LNCaP clone FGC (cell line): Measurements from ENCODE around the gene DLG5.

ENCODE experiments used
- DNase-seq: peaks from one replicate; pipeline ENCODE4 v3.0.0-alpha.2; 2011; ENCODE audit warnings: low read depth
- H3K4me3 ChIP-seq: 2 replicates; pipeline ENCODE4 v1.5.1; 2011; ENCODE audit warnings: mild to moderate bottlenecking, low read depth, low read length, control low read depth
- CTCF ChIP-seq: IDR thresholded peaks from 2 replicates; pipeline ENCODE4 v1.5.1; 2012; ENCODE audit warnings: mild to moderate bottlenecking; ENCODE audit not compliant: control insufficient read depth, insufficient read depth; ENCODE audit errors: extremely low read depth

DLG5 gene

DNA sequence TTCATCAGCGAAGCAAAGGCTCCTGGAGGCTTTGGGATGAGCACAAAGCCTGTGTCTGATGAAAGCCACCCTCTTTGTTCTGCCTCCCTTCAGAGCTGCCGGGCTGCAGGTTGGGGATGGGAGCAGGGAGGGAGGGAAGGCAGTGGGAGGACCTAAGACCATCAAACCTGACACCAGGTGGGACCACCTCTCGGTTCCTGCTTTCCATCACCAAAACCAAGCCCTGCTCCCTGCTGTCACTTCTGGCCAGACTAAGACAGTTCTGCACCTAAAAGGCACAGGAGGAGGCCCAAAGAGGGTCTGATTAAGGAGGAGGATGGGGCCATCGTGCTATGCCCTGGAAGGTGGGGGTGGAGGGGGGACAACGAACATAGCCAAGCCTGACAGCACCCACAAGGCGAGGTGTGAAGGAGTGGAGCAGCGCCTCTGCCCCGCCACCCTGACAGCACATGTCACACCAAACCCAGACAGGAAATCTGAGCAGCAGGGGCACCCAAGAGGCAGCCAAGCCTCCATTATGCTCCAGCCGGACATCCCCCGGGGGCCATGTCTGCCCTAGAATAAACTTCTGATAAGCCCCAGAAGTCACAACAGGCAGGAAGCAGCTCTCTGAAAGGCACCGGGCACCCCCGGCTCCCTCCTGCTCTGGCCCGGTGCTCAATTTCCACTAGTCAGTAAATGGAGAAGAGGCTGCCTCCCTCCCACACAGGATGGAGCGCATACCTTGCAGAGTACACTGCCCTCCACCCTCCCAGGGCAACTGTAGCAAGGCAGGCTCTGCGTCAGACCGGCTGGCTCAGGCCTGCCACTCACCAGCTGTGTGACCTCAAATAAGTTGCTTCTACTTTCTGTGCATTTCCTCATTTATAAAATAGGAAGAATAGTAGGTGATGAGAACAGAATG is 48.9 kb downstream of the DLG5 start:
- H3K4me3 ChIP-seq, result no peak overlapping the region
- DNase-seq, result no peak
- TF ChIP-seq CTCF, result no peak

DNA sequence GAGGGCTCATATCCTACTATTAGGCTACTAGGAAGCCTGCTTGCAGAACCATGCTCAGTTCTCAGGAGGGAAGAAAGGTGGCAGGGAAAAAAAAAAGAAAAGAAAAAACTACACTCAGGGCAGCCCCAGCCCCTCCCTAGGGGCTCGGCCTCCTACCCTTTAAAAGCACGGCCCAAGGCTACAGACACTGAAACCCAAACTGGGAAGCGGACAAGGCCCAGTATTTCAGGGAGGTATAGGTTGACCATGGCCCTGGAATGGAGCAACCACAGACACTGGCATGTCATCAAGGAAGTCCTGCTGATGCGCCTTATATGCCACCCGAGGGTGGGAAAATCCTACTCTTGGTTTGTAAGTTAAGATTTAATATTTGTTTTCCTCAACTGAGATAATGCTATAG is 50.8 kb downstream of the DLG5 start:
- no peak for TF ChIP-seq CTCF
- DNase-seq, result no peak

GRCh38 chr10:77874872-77875271 is 51.7 kb downstream of the DLG5 start:
- no peak for TF ChIP-seq CTCF
- no peak for DNase-seq
- H3K4me3 ChIP-seq, result no peak overlapping the region

More for the DNA sequence above, 50.8 kb downstream of the DLG5 start:
- H3K4me3 ChIP-seq, result no peak overlapping the region

GRCh38 chr10:77873536-77874380 is 52.8 kb downstream of the DLG5 start:
- no peak overlapping the region for H3K4me3 ChIP-seq
- no peak for DNase-seq
- TF ChIP-seq CTCF, result no peak

GRCh38 chr10:77872947-77873535 is 53.5 kb downstream of the DLG5 start:
- TF ChIP-seq CTCF, result no peak
- no peak overlapping the region for H3K4me3 ChIP-seq
- no peak for DNase-seq

DNA sequence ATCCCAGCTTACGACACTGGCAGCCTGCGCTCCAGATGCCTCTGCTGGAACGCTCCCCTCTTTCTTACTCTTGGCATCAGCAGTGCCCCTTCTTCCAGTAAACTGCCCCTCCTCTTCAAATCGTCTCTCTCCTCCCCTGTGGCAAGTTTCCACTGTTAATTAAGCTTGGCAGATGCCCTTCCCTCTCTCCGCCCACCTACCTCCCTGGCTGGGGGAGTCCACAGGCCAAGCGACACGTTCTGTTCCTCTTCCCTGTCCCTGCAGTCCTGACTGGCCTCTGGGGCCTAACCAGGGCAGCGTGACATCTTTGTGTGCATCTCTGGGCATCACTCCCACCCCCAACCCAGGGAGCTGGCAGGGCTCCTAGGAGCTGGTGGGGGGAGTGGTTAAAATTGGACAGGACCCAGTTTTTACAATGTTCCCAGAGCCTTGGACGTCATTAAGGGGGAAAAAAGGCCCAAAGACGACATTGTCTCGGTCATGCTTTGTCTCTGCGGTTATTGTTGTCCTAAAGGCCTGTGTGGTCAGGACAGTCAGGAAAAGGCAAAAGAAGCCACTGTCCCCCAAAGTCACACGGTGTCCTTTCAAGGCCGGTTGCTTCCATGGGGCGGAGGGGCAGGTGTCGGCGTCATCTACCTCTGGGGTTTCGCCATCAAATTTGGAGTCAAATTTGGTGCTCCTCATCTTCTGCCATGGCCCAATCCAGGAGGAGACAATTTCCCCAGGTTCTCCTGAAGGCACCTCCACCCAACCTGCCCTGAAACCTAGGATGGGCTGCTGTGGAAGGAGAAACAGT is 54.2 kb downstream of the DLG5 start:
- no peak overlapping the region for H3K4me3 ChIP-seq
- TF ChIP-seq CTCF, result no peak
- no peak for DNase-seq
